H9 (cell line): ENCODE measurements around the gene TMEM170B. TPM values are rescaled to one million over a fixed set of nuclear protein-coding genes. Genes with fewer than 3 reads are reported as not detected.

Experiments used
- DNase-seq: peaks from one replicate; pipeline ENCODE4 v3.0.0-alpha.2; 2017
- H2AFZ ChIP-seq: one replicate; pipeline ENCODE4 v1.6.1; 2013; ENCODE audit warnings: mild to moderate bottlenecking, low read length, control low read depth, moderate library complexity
- H2AK5ac ChIP-seq: 2 replicates; pipeline ENCODE4 v1.6.1; 2013; ENCODE audit warnings: low read length, control low read depth, mixed read lengths; ENCODE audit not compliant: insufficient read length
- H2BK120ac ChIP-seq: one replicate; pipeline ENCODE4 v1.6.1; 2013; ENCODE audit warnings: low read depth, mild to moderate bottlenecking, low read length, control low read depth, inconsistent platforms; ENCODE audit not compliant: poor library complexity, severe bottlenecking
- H2BK12ac ChIP-seq: 2 replicates; pipeline ENCODE4 v1.6.1; 2013; ENCODE audit warnings: low read length, control low read depth, mixed read lengths, low read depth; ENCODE audit not compliant: insufficient read length
- H2BK15ac ChIP-seq: 2 replicates; pipeline ENCODE4 v1.6.1; 2013; ENCODE audit warnings: low read depth, low read length, control low read depth
- H2BK20ac ChIP-seq: one replicate; pipeline ENCODE4 v1.6.1; 2013; ENCODE audit warnings: low read depth, mild to moderate bottlenecking, low read length, control low read depth, inconsistent platforms; ENCODE audit not compliant: poor library complexity, severe bottlenecking
- H2BK5ac ChIP-seq: 2 replicates; pipeline ENCODE4 v1.6.1; 2013; ENCODE audit warnings: low read length, control low read depth, mixed read lengths; ENCODE audit not compliant: insufficient read length
- H3K14ac ChIP-seq: 2 replicates; pipeline ENCODE4 v1.6.1; 2013; ENCODE audit warnings: low read length, control low read depth; ENCODE audit not compliant: insufficient read depth
- H3K18ac ChIP-seq: 2 replicates; pipeline ENCODE4 v1.6.1; 2013; ENCODE audit warnings: low read depth, mild to moderate bottlenecking, mixed read lengths, low read length, control low read depth; ENCODE audit not compliant: insufficient read length
- H3K23ac ChIP-seq: 2 replicates; pipeline ENCODE4 v1.6.1; 2013; ENCODE audit warnings: low read length, control low read depth, mixed read lengths, low read depth; ENCODE audit not compliant: insufficient read length
- H3K23me2 ChIP-seq: 2 replicates; pipeline ENCODE4 v1.6.1; 2013; ENCODE audit warnings: low read depth, mild to moderate bottlenecking, mixed read lengths, low read length, control low read depth; ENCODE audit not compliant: insufficient read length, poor library complexity, severe bottlenecking
- H3K27ac ChIP-seq: 2 replicates; pipeline ENCODE4 v1.5.1; 2013; ENCODE audit warnings: low read length, control low read depth, mixed read lengths, low read depth; ENCODE audit not compliant: insufficient read length
- H3K27me3 ChIP-seq: 2 replicates; pipeline ENCODE4 v1.6.1; 2013; ENCODE audit warnings: low read length, control low read depth, inconsistent platforms; ENCODE audit not compliant: insufficient read depth
- H3K4ac ChIP-seq: 2 replicates; pipeline ENCODE4 v1.6.1; 2013; ENCODE audit warnings: low read depth, mild to moderate bottlenecking, control low read depth, inconsistent platforms, low read length, moderate library complexity
- H3K4me1 ChIP-seq: 2 replicates; pipeline ENCODE4 v1.6.1; 2013; ENCODE audit warnings: low read length, control low read depth, inconsistent platforms; ENCODE audit not compliant: insufficient read depth
- H3K4me2 ChIP-seq: 2 replicates; pipeline ENCODE4 v1.6.1; 2013; ENCODE audit warnings: low read length, control low read depth, mixed read lengths; ENCODE audit not compliant: insufficient read length, insufficient read depth
- H3K56ac ChIP-seq: 2 replicates; pipeline ENCODE4 v1.6.1; 2013; ENCODE audit warnings: low read depth, mild to moderate bottlenecking, mixed read lengths, low read length, control low read depth; ENCODE audit not compliant: insufficient read length
- H3K79me1 ChIP-seq: 2 replicates; pipeline ENCODE4 v1.6.1; 2013; ENCODE audit warnings: low read depth, mild to moderate bottlenecking, moderate library complexity, low read length, control low read depth, inconsistent platforms; ENCODE audit not compliant: insufficient read depth, poor library complexity, severe bottlenecking
- H3K79me2 ChIP-seq: 2 replicates; pipeline ENCODE4 v1.6.1; 2013; ENCODE audit warnings: low read length, control low read depth, inconsistent platforms; ENCODE audit not compliant: insufficient read depth
- H3K9ac ChIP-seq: 2 replicates; pipeline ENCODE4 v1.6.1; 2013; ENCODE audit warnings: low read length, control low read depth, mixed read lengths; ENCODE audit not compliant: insufficient read length; ENCODE audit errors: extremely low read depth
- H3K9me3 ChIP-seq: one replicate; pipeline ENCODE4 v1.6.1; 2013; ENCODE audit warnings: low read depth, low read length, inconsistent platforms; ENCODE audit not compliant: control insufficient read depth
- H3T11ph ChIP-seq: one replicate; pipeline ENCODE4 v1.6.1; 2013; ENCODE audit warnings: mild to moderate bottlenecking, low read length, control low read depth, inconsistent platforms
- H4K20me1 ChIP-seq: one replicate; pipeline ENCODE4 v1.6.1; 2013; ENCODE audit not compliant: control insufficient read depth, insufficient read length, insufficient read depth
- H4K5ac ChIP-seq: 2 replicates; pipeline ENCODE4 v1.6.1; 2013; ENCODE audit warnings: low read depth, mild to moderate bottlenecking, mixed read lengths, low read length, control low read depth; ENCODE audit not compliant: insufficient read length
- H4K8ac ChIP-seq: replicated peaks from 2 replicates; pipeline ENCODE4 v1.6.1; 2013; ENCODE audit warnings: low read length, control low read depth, mixed read lengths, low read depth; ENCODE audit not compliant: insufficient read length
- H4K91ac ChIP-seq: 2 replicates; pipeline ENCODE4 v1.6.1; 2013; ENCODE audit warnings: low read depth, mild to moderate bottlenecking, moderate library complexity, mixed read lengths, low read length, control low read depth; ENCODE audit not compliant: insufficient read length
- H3K27ac Mint-ChIP-seq, 3 experiments: 2 replicates in 2 of 3; 3 replicates in 1 of 3; pipeline ENCODE4 v1.8.0; 2020 to 2021; ENCODE audit warnings: mixed read lengths in 3 of 3, mild to moderate bottlenecking in 1 of 3, moderate library complexity in 1 of 3
- H3K27me3 Mint-ChIP-seq: 2 replicates; pipeline ENCODE4 v1.8.0; 2021; ENCODE audit warnings: low read depth, mild to moderate bottlenecking, moderate library complexity, mixed read lengths
- H3K36me3 Mint-ChIP-seq, 3 experiments: 2 replicates in 2 of 3; 3 replicates in 1 of 3; pipeline ENCODE4 v1.8.0; 2020 to 2021; ENCODE audit warnings: low read depth in 3 of 3, mixed read lengths in 3 of 3; ENCODE audit not compliant: insufficient read depth in 1 of 3
- H3K4me1 Mint-ChIP-seq, 2 experiments: 2 replicates each; pipeline ENCODE4 v1.8.0; 2020; ENCODE audit warnings: mixed read lengths in 2 of 2
- H3K4me3 Mint-ChIP-seq, 2 experiments: 2 replicates in 1 of 2; 3 replicates in 1 of 2; pipeline ENCODE4 v1.8.0; 2020 to 2021; ENCODE audit warnings: mild to moderate bottlenecking in 2 of 2, mixed read lengths in 2 of 2, moderate library complexity in 1 of 2
- H3K9me3 Mint-ChIP-seq, 2 experiments: 2 replicates in 1 of 2; 3 replicates in 1 of 2; pipeline ENCODE4 v1.8.0; 2020; ENCODE audit warnings: mild to moderate bottlenecking in 2 of 2, mixed read lengths in 2 of 2, moderate library complexity in 1 of 2
- WGBS: extraction: QIAGEN DNeasy Blood & Tissue Kit; methylation state at CpG from one replicate; pipeline ENCODE4 v1.1.7; 2013; ENCODE audit warnings: missing lambda C conversion rate, low lambda C conversion rate, mixed read lengths; ENCODE audit not compliant: insufficient read length; ENCODE audit errors: extremely low coverage; 5-methylcytosine and 5-hydroxymethylcytosine counted together
- total RNA-seq: library from RNA; stranded (reverse); gene quantifications from 2 replicates; pipeline ENCODE4 v1.2.1, GENCODE V29; 2021
- TF ChIP-seq, protein P1 (sequence below): fragments of 200-600 bp; sonication (generic); conservative IDR thresholded peaks from 3 replicates; pipeline ENCODE4 v1.8.0; 2021; ENCODE audit warnings: antibody characterized with exemption, mild to moderate bottlenecking

Gene TMEM170B
- total RNA-seq, 1 experiment from 2014 or later: 2.9 TPM

- Histone ChIP-seq H3K27me3 (peaks cover 3% of the 10 kb centered on the region; the same call in 1 of the 2 replicates), H3K79me2 (no peaks in the 10 kb centered on the region), H3K14ac (no peak overlapping the region; the same call in 1 of the 2 replicates), H3K9me3 (no peaks in the 10 kb centered on the region), H3K23me2 (no peaks in the 10 kb centered on the region), H2BK15ac (no peak overlapping the region), H2BK5ac (no peak overlapping the region), H2BK20ac (no peak overlapping the region), H3K9ac (no peak overlapping the region), H2BK120ac (no peak overlapping the region), H2AK5ac (no peak overlapping the region), H3K56ac (no peak overlapping the region), H3K23ac (no peak overlapping the region), H3K4ac (no peak overlapping the region), H4K8ac (no peak overlapping the region), H4K5ac (no peak overlapping the region), H4K20me1 (no peaks in the 10 kb centered on the region), H3K27ac (no peak overlapping the region), H2BK12ac (no peak overlapping the region), H2AFZ (no peak overlapping the region), H3K4me1 (no peaks in the 10 kb centered on the region), H3K18ac (no peak overlapping the region), H3K4me2 (no peak overlapping the region), H3T11ph (no peak overlapping the region), H4K91ac (no peak overlapping the region), H3K79me1 (no peaks in the 10 kb centered on the region)
- Mint-ChIP-seq H3K36me3 (no peaks in the 10 kb centered on the region), H3K27ac (no peak overlapping the region), H3K9me3 (no peaks in the 10 kb centered on the region; a peak in 1 of 5 replicates), H3K4me3 (no peak overlapping the region), H3K27me3 (no peaks in the 10 kb centered on the region; the same call in 1 of the 2 replicates), H3K4me1 (peaks cover 3 to 13% of the 10 kb centered on the region in 2 experiments; a peak in 3 of 4 replicates)
- WGBS: no CpG with 5 or more reads among the region's 6 CpGs
- no peak for DNase-seq
- TF ChIP-seq, protein P1, sequence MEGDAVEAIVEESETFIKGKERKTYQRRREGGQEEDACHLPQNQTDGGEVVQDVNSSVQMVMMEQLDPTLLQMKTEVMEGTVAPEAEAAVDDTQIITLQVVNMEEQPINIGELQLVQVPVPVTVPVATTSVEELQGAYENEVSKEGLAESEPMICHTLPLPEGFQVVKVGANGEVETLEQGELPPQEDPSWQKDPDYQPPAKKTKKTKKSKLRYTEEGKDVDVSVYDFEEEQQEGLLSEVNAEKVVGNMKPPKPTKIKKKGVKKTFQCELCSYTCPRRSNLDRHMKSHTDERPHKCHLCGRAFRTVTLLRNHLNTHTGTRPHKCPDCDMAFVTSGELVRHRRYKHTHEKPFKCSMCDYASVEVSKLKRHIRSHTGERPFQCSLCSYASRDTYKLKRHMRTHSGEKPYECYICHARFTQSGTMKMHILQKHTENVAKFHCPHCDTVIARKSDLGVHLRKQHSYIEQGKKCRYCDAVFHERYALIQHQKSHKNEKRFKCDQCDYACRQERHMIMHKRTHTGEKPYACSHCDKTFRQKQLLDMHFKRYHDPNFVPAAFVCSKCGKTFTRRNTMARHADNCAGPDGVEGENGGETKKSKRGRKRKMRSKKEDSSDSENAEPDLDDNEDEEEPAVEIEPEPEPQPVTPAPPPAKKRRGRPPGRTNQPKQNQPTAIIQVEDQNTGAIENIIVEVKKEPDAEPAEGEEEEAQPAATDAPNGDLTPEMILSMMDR: no peak
These were observed 42.6 kb upstream of the TMEM170B start for GRCh38 chr6:11494786-11495564.
